ENCODE results near the gene WDR3.

GRCh38 chr1:117985239-117985638 lies 55.7 kb downstream of the WDR3 start:
- no peak for TF ChIP-seq CTCF (IDR thresholded peaks at IDR 0.05; ENCODE audit: low read length)
- no peak for TF ChIP-seq EZH2 (IDR thresholded peaks at IDR 0.05; ENCODE audit: borderline replicate concordance, low read length)

All from OCI-LY1 (cell line).